Lower lobe of right lung (tissue), 2 donors: Measurements from ENCODE around the gene EIPR1. TPM values are rescaled to one million over a fixed set of nuclear protein-coding genes. Genes with fewer than 3 reads are reported as not detected.

ENCODE experiments used
- ATAC-seq, 2 donors: fragments of 200-7000 bp; cut with Tn5 transposase; one replicate each; pipeline ENCODE4 v1.9.1; 2020 to 2022; ENCODE audit warnings: mild to moderate bottlenecking in 2 of 2, moderate library complexity in 2 of 2
- DNase-seq: peaks from one replicate; pipeline ENCODE4 v3.0.0-alpha.2; 2020
- H3K27ac ChIP-seq: fragments of 200-600 bp; one replicate; pipeline ENCODE4 v1.8.0; 2022
- H3K27me3 ChIP-seq: fragments of 200-600 bp; one replicate; pipeline ENCODE4 v1.8.0; 2022; ENCODE audit warnings: low read depth
- H3K36me3 ChIP-seq: fragments of 200-600 bp; one replicate; pipeline ENCODE4 v1.8.0; 2022; ENCODE audit warnings: mild to moderate bottlenecking
- H3K4me1 ChIP-seq: fragments of 200-600 bp; one replicate; pipeline ENCODE4 v1.8.0; 2022
- H3K4me3 ChIP-seq: fragments of 200-600 bp; one replicate; pipeline ENCODE4 v1.8.0; 2022; ENCODE audit warnings: mild to moderate bottlenecking
- H3K9me3 ChIP-seq: fragments of 200-600 bp; one replicate; pipeline ENCODE4 v1.8.0; 2022
- CTCF ChIP-seq: fragments of 200-600 bp; IDR thresholded peaks from one replicate; pipeline ENCODE4 v1.8.0; 2022; ENCODE audit warnings: antibody characterized with exemption, mild to moderate bottlenecking
- intact Hi-C: fragments of 100-400 bp; cut with DNase I; formaldehyde crosslinking; loops from one replicate; pipeline ENCODE4 v1.11.0; 2022
- total RNA-seq: library from RNA; stranded (reverse); fragmentation: NEBNext Ultra II Directional; extraction: Animal tissue kit (Norgen Biotek cat#: 25700); gene quantifications from one replicate; pipeline ENCODE4 v1.2.1, GENCODE V29; 2021
- donor health status: DM: no; HTN: yes; CAD: no; lungs with severe emphysema.

The EIPR1 gene
- total RNA-seq, 1 donor from 2014 or later, result 14.9 TPM

GRCh38 chr2:3208591-3208990 lies 169.0 kb downstream of the EIPR1 start:
- DNase-seq (no peak), ATAC-seq (no peak)
- Histone ChIP-seq H3K4me1 (no peaks in the 10 kb centered on the region), H3K27ac (no peak overlapping the region), H3K27me3 (no peaks in the 10 kb centered on the region), H3K4me3 (no peak overlapping the region), H3K9me3 (no peaks in the 10 kb centered on the region), H3K36me3 (peaks cover 11% of the 10 kb centered on the region)
- TF ChIP-seq CTCF, result no peak
- intact Hi-C loops, result no loop called here

GRCh38 chr2:3208179-3208578 lies 169.4 kb downstream of the EIPR1 start:
- no peak for DNase-seq

GRCh38 chr2:3207091-3207491 lies 170.5 kb downstream of the EIPR1 start:
- H3K9me3 ChIP-seq, result no peaks in the 10 kb centered on the region
- H3K4me1 ChIP-seq, result no peaks in the 10 kb centered on the region
- H3K4me3 ChIP-seq, result no peak overlapping the region
- DNase-seq (no peak), ATAC-seq (no peak)
- no peaks in the 10 kb centered on the region for H3K27me3 ChIP-seq
- peaks cover 10% of the 10 kb centered on the region for H3K36me3 ChIP-seq
- intact Hi-C loops, result no loop called here
- no peak for TF ChIP-seq CTCF
- H3K27ac ChIP-seq, result no peak overlapping the region

More at GRCh38 chr2:3208179-3208578, 169.4 kb downstream of the EIPR1 start:
- H3K27me3 ChIP-seq, result no peaks in the 10 kb centered on the region
- TF ChIP-seq CTCF, result no peak
- H3K4me1 ChIP-seq, result no peaks in the 10 kb centered on the region
- H3K9me3 ChIP-seq, result no peaks in the 10 kb centered on the region
- H3K36me3 ChIP-seq, result peaks cover 11% of the 10 kb centered on the region
- no peak overlapping the region for H3K27ac ChIP-seq
- no peak overlapping the region for H3K4me3 ChIP-seq
- intact Hi-C loops, result no loop called here
- no peak for ATAC-seq

GRCh38 chr2:3205845-3206244 lies 171.8 kb downstream of the EIPR1 start:
- Histone ChIP-seq H3K36me3 (peaks cover 4% of the 10 kb centered on the region), H3K4me1 (no peaks in the 10 kb centered on the region), H3K27ac (no peak overlapping the region), H3K9me3 (no peaks in the 10 kb centered on the region), H3K27me3 (no peaks in the 10 kb centered on the region), H3K4me3 (no peak overlapping the region)
- no peak for TF ChIP-seq CTCF
- DNase-seq (no peak), ATAC-seq (no peak)
- intact Hi-C loops, result no loop called here

- no peak for DNase-seq
Measured at GRCh38 chr2:3204031-3204821, 173.4 kb downstream of the EIPR1 start.

More at GRCh38 chr2:3204031-3204821, 173.4 kb downstream of the EIPR1 start:
- no peak overlapping the region for H3K27ac ChIP-seq
- H3K4me1 ChIP-seq, result no peaks in the 10 kb centered on the region
- H3K4me3 ChIP-seq, result no peak overlapping the region
- ATAC-seq, result no peak
- H3K36me3 ChIP-seq, result peaks cover 4% of the 10 kb centered on the region
- no peaks in the 10 kb centered on the region for H3K9me3 ChIP-seq
- intact Hi-C loops, result no loop called here
- no peaks in the 10 kb centered on the region for H3K27me3 ChIP-seq
- no peak for TF ChIP-seq CTCF
